ENCODE measurements around the gene PIGM. TPM values are rescaled to one million over a fixed set of nuclear protein-coding genes. Genes with fewer than 3 reads are reported as not detected.

The PIGM gene
- total and polyA plus RNA-seq, 2 donors = 4.6 to 6.2 TPM

GRCh38 chr1:160049101-160049500, 17.3 kb upstream of the PIGM start:
- 85% methylated on average over 3 of the region's 3 CpGs for WGBS
- H3K4me1 ChIP-seq (ENCODE audit: insufficient read depth) = no peaks in the 10 kb centered on the region
- no peak overlapping the region for H3K4me3 ChIP-seq (ENCODE audit: low read depth, low read length)

GRCh38 chr1:160048335-160048734, 16.5 kb upstream of the PIGM start:
- no peaks in the 10 kb centered on the region for H3K36me3 ChIP-seq (ENCODE audit: insufficient read depth)
- no peak overlapping the region for H3K4me3 ChIP-seq (ENCODE audit: low read depth, low read length)
- H3K4me1 ChIP-seq (ENCODE audit: insufficient read depth) = no peaks in the 10 kb centered on the region
- H3K27ac ChIP-seq (ENCODE audit: low read depth) = no peak overlapping the region
- DNase-seq (ENCODE audit: extremely low spot score) = no peak

More at GRCh38 chr1:160049101-160049500, 17.3 kb upstream of the PIGM start:
- no peak for DNase-seq (ENCODE audit: extremely low spot score)
- no peak overlapping the region for H3K27ac ChIP-seq (ENCODE audit: low read depth)
- no peaks in the 10 kb centered on the region for H3K36me3 ChIP-seq (ENCODE audit: insufficient read depth)

- no peaks in the 10 kb centered on the region for H3K36me3 ChIP-seq (ENCODE audit: insufficient read depth)
- no peaks in the 10 kb centered on the region for H3K4me1 ChIP-seq (ENCODE audit: insufficient read depth)
- WGBS = 71% methylated on average over 9 of the region's 9 CpGs
- H3K27ac ChIP-seq (ENCODE audit: low read depth) = no peak overlapping the region
- DNase-seq (ENCODE audit: extremely low spot score) = no peak
- no peak overlapping the region for H3K4me3 ChIP-seq (ENCODE audit: low read depth, low read length)
Observed at GRCh38 chr1:160047111-160047991, 15.6 kb upstream of the PIGM start.

GRCh38 chr1:160046494-160047110, 14.8 kb upstream of the PIGM start:
- 4% methylated on average over 11 of the region's 11 CpGs for WGBS
- Histone ChIP-seq H3K4me1 (ENCODE audit: insufficient read depth) (no peaks in the 10 kb centered on the region), H3K36me3 (ENCODE audit: insufficient read depth) (no peaks in the 10 kb centered on the region), H3K4me3 (ENCODE audit: low read depth, low read length) (no peak overlapping the region), H3K27ac (ENCODE audit: low read depth) (no peak overlapping the region)
- no peak for DNase-seq (ENCODE audit: extremely low spot score)

- Histone ChIP-seq H3K4me3 (ENCODE audit: low read depth, low read length) (no peak overlapping the region), H3K36me3 (ENCODE audit: insufficient read depth) (no peaks in the 10 kb centered on the region), H3K27ac (ENCODE audit: low read depth) (no peak overlapping the region), H3K4me1 (ENCODE audit: insufficient read depth) (no peaks in the 10 kb centered on the region)
- DNase-seq (ENCODE audit: extremely low spot score) = no peak
- WGBS = 68% methylated on average over 2 of the region's 2 CpGs
Observed at GRCh38 chr1:160045653-160046052, 13.9 kb upstream of the PIGM start.

- Histone ChIP-seq H3K4me3 (ENCODE audit: low read depth, low read length) (no peak overlapping the region), H3K4me1 (ENCODE audit: insufficient read depth) (no peaks in the 10 kb centered on the region), H3K36me3 (ENCODE audit: insufficient read depth) (no peaks in the 10 kb centered on the region), H3K27ac (ENCODE audit: low read depth) (no peak overlapping the region)
- no peak for DNase-seq (ENCODE audit: extremely low spot score)
Observed at GRCh38 chr1:160043543-160043942, 11.8 kb upstream of the PIGM start.

- Histone ChIP-seq H3K27ac (ENCODE audit: low read depth) (no peak overlapping the region), H3K4me1 (ENCODE audit: insufficient read depth) (no peaks in the 10 kb centered on the region), H3K4me3 (ENCODE audit: low read depth, low read length) (no peak overlapping the region), H3K36me3 (ENCODE audit: insufficient read depth) (no peaks in the 10 kb centered on the region)
- DNase-seq (ENCODE audit: extremely low spot score) = no peak
- 75% methylated on average over 1 of the region's 1 CpG for WGBS
Observed at GRCh38 chr1:160040476-160040875, 8.7 kb upstream of the PIGM start.

- WGBS = 2% methylated on average over 18 of the region's 18 CpGs
- no peaks in the 10 kb centered on the region for H3K36me3 ChIP-seq (ENCODE audit: insufficient read depth)
- no peak for DNase-seq (ENCODE audit: extremely low spot score)
- H3K4me1 ChIP-seq (ENCODE audit: insufficient read depth) = peaks cover 2% of the 10 kb centered on the region
- peak overlapping the region; percentile 64 for H3K27ac ChIP-seq (ENCODE audit: low read depth)
- H3K4me3 ChIP-seq (ENCODE audit: low read depth, low read length) = peak overlapping the region; percentile 75
Observed at GRCh38 chr1:160032165-160032820, 503 bp upstream of the PIGM start.

- H3K4me1 ChIP-seq (ENCODE audit: insufficient read depth) = peaks cover 2% of the 10 kb centered on the region
- no peak overlapping the region for H3K27ac ChIP-seq (ENCODE audit: low read depth)
- H3K36me3 ChIP-seq (ENCODE audit: insufficient read depth) = no peaks in the 10 kb centered on the region
- 11% methylated on average over 23 of the region's 23 CpGs for WGBS
- DNase-seq (ENCODE audit: extremely low spot score) = no peak
- peak overlapping the region; percentile 75 for H3K4me3 ChIP-seq (ENCODE audit: low read depth, low read length)
Observed at GRCh38 chr1:160030657-160031364, 979 bp downstream of the PIGM start.

GRCh38 chr1:160028426-160028825, 3.4 kb downstream of the PIGM start:
- Histone ChIP-seq H3K36me3 (ENCODE audit: insufficient read depth) (no peaks in the 10 kb centered on the region), H3K4me3 (ENCODE audit: low read depth, low read length) (no peak overlapping the region), H3K27ac (ENCODE audit: low read depth) (no peak overlapping the region), H3K4me1 (ENCODE audit: insufficient read depth) (peaks cover 2% of the 10 kb centered on the region)
- no peak for DNase-seq (ENCODE audit: extremely low spot score)

GRCh38 chr1:160025314-160025713, 6.5 kb downstream of the PIGM start:
- H3K4me1 ChIP-seq (ENCODE audit: insufficient read depth) = no peaks in the 10 kb centered on the region
- WGBS = 67% methylated on average over 1 of the region's 1 CpG
- no peak overlapping the region for H3K4me3 ChIP-seq (ENCODE audit: low read depth, low read length)
- no peak for DNase-seq (ENCODE audit: extremely low spot score)
- no peaks in the 10 kb centered on the region for H3K36me3 ChIP-seq (ENCODE audit: insufficient read depth)
- H3K27ac ChIP-seq (ENCODE audit: low read depth) = no peak overlapping the region

- WGBS = 54% methylated on average over 2 of the region's 2 CpGs
- H3K36me3 ChIP-seq (ENCODE audit: insufficient read depth) = no peaks in the 10 kb centered on the region
- H3K4me3 ChIP-seq (ENCODE audit: low read depth, low read length) = no peak overlapping the region
- DNase-seq (ENCODE audit: extremely low spot score) = no peak
- H3K4me1 ChIP-seq (ENCODE audit: insufficient read depth) = no peaks in the 10 kb centered on the region
- no peak overlapping the region for H3K27ac ChIP-seq (ENCODE audit: low read depth)
Observed at GRCh38 chr1:160024195-160024905, 7.4 kb downstream of the PIGM start.

Data from urinary bladder (tissue), 4 donors.